22Rv1 (cell line): ENCODE data around the gene PDPR.
"Not testable (repeated sequence)": the region's sequence is repeated elsewhere in the genome, so short reads cannot be mapped to it uniquely, and the experiment has no call there.

Experiments used
- ZFX ChIP-seq: fragments of 450-650 bp; IDR thresholded peaks from 2 replicates; pipeline ENCODE4 v1.6.1; 2017; ENCODE audit warnings: antibody characterized with exemption, borderline replicate concordance
- TF ChIP-seq, protein P1 (sequence below): fragments of 450-650 bp; IDR thresholded peaks from 2 replicates; pipeline ENCODE4 v1.5.1; 2017; ENCODE audit warnings: mild to moderate bottlenecking

DNA sequence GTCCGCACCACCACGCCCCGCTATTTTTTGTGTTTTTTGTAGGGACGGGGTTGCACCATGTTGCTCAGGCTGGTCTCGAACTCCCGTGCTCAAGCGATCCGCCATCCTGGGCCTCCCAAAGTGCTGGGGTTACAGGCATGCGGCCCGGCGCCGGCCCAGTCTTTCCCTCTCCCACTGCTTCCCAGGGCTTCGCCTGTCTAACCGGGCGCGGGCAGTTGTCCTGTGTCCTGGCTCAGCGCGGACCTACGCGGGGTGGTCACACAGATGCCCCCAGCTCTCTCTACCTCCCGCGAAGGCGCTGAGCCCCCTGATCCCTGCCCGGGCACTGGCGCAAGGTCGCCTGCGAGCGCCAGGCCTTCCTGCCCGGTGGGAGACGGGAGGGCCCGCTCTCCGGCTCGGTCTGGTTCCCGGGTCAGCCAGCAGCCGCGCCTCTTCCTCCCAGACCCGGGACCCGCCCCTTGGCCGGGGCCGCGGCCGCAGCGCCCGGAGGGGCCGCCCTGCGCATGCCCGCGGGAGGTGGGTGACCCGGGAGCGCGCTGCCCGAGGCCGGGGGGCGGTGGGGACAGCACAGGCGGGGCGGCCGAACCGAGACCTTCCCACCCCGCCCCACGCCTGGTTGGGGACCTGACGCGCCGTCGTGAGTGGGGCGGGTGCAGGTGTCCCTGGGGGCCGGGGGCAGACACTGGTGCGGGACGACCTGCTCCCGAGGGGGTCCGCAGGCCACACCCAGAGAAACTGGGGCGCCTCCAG is 73.9 kb downstream of the PDPR start:
- TF ChIP-seq, protein P1, sequence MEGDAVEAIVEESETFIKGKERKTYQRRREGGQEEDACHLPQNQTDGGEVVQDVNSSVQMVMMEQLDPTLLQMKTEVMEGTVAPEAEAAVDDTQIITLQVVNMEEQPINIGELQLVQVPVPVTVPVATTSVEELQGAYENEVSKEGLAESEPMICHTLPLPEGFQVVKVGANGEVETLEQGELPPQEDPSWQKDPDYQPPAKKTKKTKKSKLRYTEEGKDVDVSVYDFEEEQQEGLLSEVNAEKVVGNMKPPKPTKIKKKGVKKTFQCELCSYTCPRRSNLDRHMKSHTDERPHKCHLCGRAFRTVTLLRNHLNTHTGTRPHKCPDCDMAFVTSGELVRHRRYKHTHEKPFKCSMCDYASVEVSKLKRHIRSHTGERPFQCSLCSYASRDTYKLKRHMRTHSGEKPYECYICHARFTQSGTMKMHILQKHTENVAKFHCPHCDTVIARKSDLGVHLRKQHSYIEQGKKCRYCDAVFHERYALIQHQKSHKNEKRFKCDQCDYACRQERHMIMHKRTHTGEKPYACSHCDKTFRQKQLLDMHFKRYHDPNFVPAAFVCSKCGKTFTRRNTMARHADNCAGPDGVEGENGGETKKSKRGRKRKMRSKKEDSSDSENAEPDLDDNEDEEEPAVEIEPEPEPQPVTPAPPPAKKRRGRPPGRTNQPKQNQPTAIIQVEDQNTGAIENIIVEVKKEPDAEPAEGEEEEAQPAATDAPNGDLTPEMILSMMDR, result not testable (repeated sequence)
- TF ChIP-seq ZFX, result not testable (repeated sequence)
